ENCODE measurements around the gene RNF144B. TPM values are rescaled to one million over a fixed set of nuclear protein-coding genes. Genes with fewer than 3 reads are reported as not detected.

RNF144B gene
- total and polyA plus RNA-seq, 7 donors = 6.0 to 94.9 (median 34.5) TPM

GRCh38 chr6:18510644-18511033 is 123.5 kb downstream of the RNF144B start:
- ATAC-seq = no peak
- no peak overlapping the region for H3K4me3 ChIP-seq
- TF ChIP-seq, protein P1, sequence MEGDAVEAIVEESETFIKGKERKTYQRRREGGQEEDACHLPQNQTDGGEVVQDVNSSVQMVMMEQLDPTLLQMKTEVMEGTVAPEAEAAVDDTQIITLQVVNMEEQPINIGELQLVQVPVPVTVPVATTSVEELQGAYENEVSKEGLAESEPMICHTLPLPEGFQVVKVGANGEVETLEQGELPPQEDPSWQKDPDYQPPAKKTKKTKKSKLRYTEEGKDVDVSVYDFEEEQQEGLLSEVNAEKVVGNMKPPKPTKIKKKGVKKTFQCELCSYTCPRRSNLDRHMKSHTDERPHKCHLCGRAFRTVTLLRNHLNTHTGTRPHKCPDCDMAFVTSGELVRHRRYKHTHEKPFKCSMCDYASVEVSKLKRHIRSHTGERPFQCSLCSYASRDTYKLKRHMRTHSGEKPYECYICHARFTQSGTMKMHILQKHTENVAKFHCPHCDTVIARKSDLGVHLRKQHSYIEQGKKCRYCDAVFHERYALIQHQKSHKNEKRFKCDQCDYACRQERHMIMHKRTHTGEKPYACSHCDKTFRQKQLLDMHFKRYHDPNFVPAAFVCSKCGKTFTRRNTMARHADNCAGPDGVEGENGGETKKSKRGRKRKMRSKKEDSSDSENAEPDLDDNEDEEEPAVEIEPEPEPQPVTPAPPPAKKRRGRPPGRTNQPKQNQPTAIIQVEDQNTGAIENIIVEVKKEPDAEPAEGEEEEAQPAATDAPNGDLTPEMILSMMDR (IDR thresholded peaks at IDR 0.05) = no peak

DNA sequence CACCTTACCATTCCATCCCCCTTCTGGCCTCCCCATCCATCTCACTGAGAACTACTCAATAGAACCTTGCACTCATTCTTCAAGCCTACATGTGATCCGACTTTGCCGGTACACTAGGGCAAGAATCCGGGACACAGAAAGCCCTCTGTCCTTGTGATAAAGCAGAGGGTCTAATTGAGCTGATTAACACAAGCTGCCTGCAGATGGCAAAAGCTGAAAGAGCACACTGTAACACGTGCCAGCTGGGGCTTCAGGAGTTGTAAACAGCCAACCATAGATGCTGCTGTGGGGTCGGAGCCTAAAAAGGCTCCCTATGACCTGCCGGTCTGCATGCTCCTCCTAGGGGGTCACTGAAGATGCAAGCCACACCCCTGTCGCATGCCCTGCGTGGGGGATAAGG is 124.1 kb downstream of the RNF144B start:
- Histone ChIP-seq H3K36me3 (ENCODE audit: insufficient read depth in 1 of 2, low read depth in 1 of 2) (no peaks in the 10 kb centered on the region), H3K4me3 (no peak overlapping the region), H3K4me1 (no peaks in the 10 kb centered on the region), H3K27ac (no peak overlapping the region), H3K9me3 (no peaks in the 10 kb centered on the region), H3K27me3 (ENCODE audit: insufficient read depth in 3 of 3, low read length in 2 of 3) (no peaks in the 10 kb centered on the region)
- TF ChIP-seq, protein P1 (IDR thresholded peaks at IDR 0.05) = no peak
- intact Hi-C loops (cut with DNase I) = no loop called here
- WGBS, 3 donors = 74 to 78% (median 76%) methylated on average over 8 of the region's 8 CpGs
- DNase-seq = no peak
- no peak for ATAC-seq

More at GRCh38 chr6:18510644-18511033, 123.5 kb downstream of the RNF144B start:
- 87 to 100% (median 88%) methylated on average over 2 of the region's 2 CpGs for WGBS, 3 donors
- intact Hi-C loops (cut with DNase I) = no loop called here
- Histone ChIP-seq H3K27ac (no peak overlapping the region), H3K36me3 (ENCODE audit: insufficient read depth in 1 of 2, low read depth in 1 of 2) (no peaks in the 10 kb centered on the region), H3K4me1 (no peaks in the 10 kb centered on the region), H3K9me3 (no peaks in the 10 kb centered on the region), H3K27me3 (ENCODE audit: insufficient read depth in 3 of 3, low read length in 2 of 3) (no peaks in the 10 kb centered on the region)
- no peak for DNase-seq

- TF ChIP-seq, protein P1 (IDR thresholded peaks at IDR 0.05) = no peak
- H3K36me3 ChIP-seq (ENCODE audit: insufficient read depth in 1 of 2, low read depth in 1 of 2) = no peaks in the 10 kb centered on the region
- H3K4me3 ChIP-seq = no peak overlapping the region
- H3K27me3 ChIP-seq (ENCODE audit: insufficient read depth in 3 of 3, low read length in 2 of 3) = no peaks in the 10 kb centered on the region
- H3K9me3 ChIP-seq = no peaks in the 10 kb centered on the region
- DNase-seq = no peak
- intact Hi-C loops (cut with DNase I) = no loop called here
- WGBS, 3 donors = 84 to 93% (median 93%) methylated on average over 2 of the region's 2 CpGs
- H3K27ac ChIP-seq = no peak overlapping the region
- no peak for ATAC-seq
- H3K4me1 ChIP-seq = no peaks in the 10 kb centered on the region
Observed at GRCh38 chr6:18513253-18513798, 126.2 kb downstream of the RNF144B start.

DNA sequence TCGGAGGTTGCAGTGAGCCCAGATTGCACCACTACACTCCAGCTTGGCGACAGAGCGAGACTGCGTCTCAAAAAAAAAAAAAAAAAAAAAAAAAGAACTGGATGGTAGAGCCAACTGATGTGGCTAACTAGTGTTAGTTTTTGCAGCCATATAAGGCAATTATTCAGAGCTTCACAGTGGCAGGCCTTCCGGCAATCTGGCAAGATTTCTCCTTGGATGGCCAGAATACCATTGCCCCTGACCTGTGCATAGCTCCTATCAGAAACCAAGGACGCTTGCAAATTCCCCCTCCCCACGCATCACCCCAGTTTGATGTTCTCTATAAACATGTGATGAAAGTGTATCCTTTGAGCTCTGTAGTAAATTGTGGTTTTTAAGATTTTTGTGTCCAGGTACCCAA is 127.0 kb downstream of the RNF144B start:
- Histone ChIP-seq H3K4me3 (no peak overlapping the region), H3K36me3 (ENCODE audit: insufficient read depth in 1 of 2, low read depth in 1 of 2) (no peaks in the 10 kb centered on the region), H3K4me1 (no peaks in the 10 kb centered on the region), H3K27me3 (ENCODE audit: insufficient read depth in 3 of 3, low read length in 2 of 3) (no peaks in the 10 kb centered on the region), H3K9me3 (no peaks in the 10 kb centered on the region), H3K27ac (no peak overlapping the region)
- WGBS, 3 donors = 91 to 94% (median 92%) methylated on average over 6 to 7 of the region's 7 CpGs
- ATAC-seq (no peak), DNase-seq (no peak)
- intact Hi-C loops (cut with DNase I) = no loop called here
- TF ChIP-seq, protein P1 (IDR thresholded peaks at IDR 0.05) = no peak

DNA sequence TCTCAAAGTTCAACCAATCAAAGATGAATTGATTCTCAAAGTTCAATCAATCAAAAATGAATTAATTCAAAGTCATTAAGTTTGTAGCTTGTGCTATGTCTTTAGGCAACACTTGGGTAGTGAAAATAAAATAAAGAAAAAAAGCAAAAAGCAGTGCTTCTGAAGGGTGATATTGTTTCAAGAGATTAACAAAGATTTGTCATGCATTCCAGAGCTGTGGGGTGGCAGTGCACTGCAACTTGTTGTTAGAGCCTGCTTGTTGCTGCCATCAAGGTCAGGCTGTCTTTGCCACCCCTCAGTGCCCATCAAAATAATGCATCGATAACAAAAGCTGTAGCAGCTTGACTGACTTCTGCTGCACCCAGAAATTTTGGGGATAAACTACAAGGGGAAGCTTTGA is 128.6 kb downstream of the RNF144B start:
- TF ChIP-seq, protein P1 (IDR thresholded peaks at IDR 0.05) = no peak
- Histone ChIP-seq H3K27me3 (ENCODE audit: insufficient read depth in 3 of 3, low read length in 2 of 3) (no peaks in the 10 kb centered on the region), H3K36me3 (ENCODE audit: insufficient read depth in 1 of 2, low read depth in 1 of 2) (no peaks in the 10 kb centered on the region), H3K4me1 (no peaks in the 10 kb centered on the region), H3K27ac (no peak overlapping the region), H3K4me3 (no peak overlapping the region), H3K9me3 (no peaks in the 10 kb centered on the region)
- ATAC-seq (no peak), DNase-seq (no peak)
- intact Hi-C loops (cut with DNase I) = no loop called here
- WGBS, 3 donors = 25 to 38% (median 28%) methylated on average over 1 of the region's 1 CpG

All from psoas muscle (tissue), 8 donors.